Pulmonary artery endothelial cell (primary cell): ENCODE data around the gene GIT2. TPM values are rescaled to one million over a fixed set of nuclear protein-coding genes. Genes with fewer than 3 reads are reported as not detected.
"Not testable (repeated sequence)": the region's sequence is repeated elsewhere in the genome, so short reads cannot be mapped to it uniquely, and the experiment has no call there.

ENCODE experiments used
- DNase-seq: peaks from one replicate; pipeline ENCODE4 v3.0.0-alpha.2; 2011; ENCODE audit warnings: low read depth, low spot score
- total RNA-seq: library from RNA; depleted of rRNA; stranded (reverse); fragments of >200 nt; gene quantifications from 2 replicates; pipeline ENCODE4 v1.2.3, GENCODE V29; 2014

Gene GIT2
- total RNA-seq, 1 donor from 2014 or later = 41.9 TPM

- DNase-seq = no peak
Observed at GRCh38 chr12:109947521-109947920, 48.6 kb downstream of the GIT2 start.

GRCh38 chr12:109946913-109947312 lies 49.3 kb downstream of the GIT2 start:
- no peak for DNase-seq

DNA sequence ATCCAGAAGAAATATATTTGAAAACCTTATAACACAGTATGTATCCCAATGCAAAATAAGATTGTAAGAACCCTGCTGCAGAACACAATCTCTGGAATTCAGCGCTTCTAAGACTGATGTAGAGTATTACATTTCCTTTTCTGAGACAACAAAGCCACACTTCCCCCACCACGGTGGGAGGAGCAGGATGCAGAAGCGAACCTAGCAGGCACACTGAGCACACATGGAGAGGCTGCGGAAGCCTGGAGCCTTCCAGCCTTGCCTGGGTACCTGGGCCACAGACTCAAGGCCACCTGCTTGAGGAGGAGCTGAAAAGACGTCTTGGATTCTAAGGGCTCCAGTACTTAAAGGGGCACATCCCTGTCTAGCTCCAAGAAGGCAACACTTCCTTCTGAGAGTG lies 49.7 kb downstream of the GIT2 start:
- no peak for DNase-seq

- no peak for DNase-seq
Observed at GRCh38 chr12:109944561-109945359, 51.4 kb downstream of the GIT2 start.

GRCh38 chr12:109943811-109944210 lies 52.4 kb downstream of the GIT2 start:
- DNase-seq = no peak

GRCh38 chr12:109940339-109940923 lies 55.7 kb downstream of the GIT2 start:
- no peak for DNase-seq

- no peak for DNase-seq
Observed at GRCh38 chr12:109939504-109939903, 56.7 kb downstream of the GIT2 start.

GRCh38 chr12:109938947-109939346 lies 57.2 kb downstream of the GIT2 start:
- no peak for DNase-seq

- DNase-seq = no peak
Observed at GRCh38 chr12:109937371-109937770, 58.8 kb downstream of the GIT2 start.

DNA sequence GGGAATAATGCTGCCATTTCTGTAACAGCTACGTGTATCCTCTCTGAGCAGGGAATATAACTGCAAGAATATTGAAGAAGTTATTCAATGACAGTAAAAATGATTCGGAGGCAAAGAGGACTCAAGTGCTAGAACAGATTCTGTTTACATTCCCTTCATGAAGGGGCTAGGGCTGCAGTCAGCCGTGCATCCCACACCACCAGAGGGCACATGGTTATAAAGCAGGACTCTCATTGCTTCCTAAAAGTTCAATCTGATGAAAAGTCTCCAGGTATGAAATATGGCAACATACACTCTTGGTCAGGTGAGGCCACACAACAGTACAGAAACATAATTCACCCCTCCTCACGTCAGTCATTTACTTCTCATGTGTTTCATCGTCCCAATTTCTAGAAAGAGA lies 62.1 kb downstream of the GIT2 start:
- DNase-seq = no peak

DNA sequence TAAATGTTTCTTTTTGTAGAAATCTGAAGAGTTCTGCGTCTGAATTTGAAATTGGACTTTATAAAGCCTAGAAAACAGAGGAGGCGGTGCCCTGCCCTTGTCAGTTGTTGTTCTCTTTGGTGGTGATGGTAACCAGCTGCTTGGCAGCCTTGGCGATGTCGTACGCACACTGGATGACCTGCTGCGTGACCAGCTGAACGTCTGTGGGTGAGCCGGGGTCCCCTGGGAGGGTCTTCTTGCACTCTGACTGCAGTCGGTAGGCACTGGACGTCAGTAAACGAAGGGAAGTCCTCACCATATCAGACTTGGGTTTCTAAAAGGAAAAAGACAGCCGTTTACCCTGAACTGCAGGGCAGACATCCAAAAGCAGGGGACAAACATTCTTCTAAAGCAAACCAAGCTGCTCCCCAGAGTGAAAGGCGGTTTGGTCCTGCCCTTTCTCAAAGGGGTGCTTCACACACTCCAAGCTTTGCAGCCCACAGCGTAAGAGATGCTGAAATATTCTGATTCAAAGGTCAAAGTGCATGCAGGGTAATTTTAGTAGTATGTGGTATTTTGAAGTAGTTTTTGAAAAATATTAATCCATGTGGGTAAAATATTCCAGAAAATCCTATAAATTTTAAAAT lies 63.2 kb downstream of the GIT2 start:
- no peak for DNase-seq

GRCh38 chr12:109931143-109931542 lies 65.0 kb downstream of the GIT2 start:
- DNase-seq = no peak

GRCh38 chr12:109930028-109930800 lies 66.0 kb downstream of the GIT2 start:
- no peak for DNase-seq

GRCh38 chr12:109929326-109929725 lies 66.8 kb downstream of the GIT2 start:
- not testable (repeated sequence) for DNase-seq

DNA sequence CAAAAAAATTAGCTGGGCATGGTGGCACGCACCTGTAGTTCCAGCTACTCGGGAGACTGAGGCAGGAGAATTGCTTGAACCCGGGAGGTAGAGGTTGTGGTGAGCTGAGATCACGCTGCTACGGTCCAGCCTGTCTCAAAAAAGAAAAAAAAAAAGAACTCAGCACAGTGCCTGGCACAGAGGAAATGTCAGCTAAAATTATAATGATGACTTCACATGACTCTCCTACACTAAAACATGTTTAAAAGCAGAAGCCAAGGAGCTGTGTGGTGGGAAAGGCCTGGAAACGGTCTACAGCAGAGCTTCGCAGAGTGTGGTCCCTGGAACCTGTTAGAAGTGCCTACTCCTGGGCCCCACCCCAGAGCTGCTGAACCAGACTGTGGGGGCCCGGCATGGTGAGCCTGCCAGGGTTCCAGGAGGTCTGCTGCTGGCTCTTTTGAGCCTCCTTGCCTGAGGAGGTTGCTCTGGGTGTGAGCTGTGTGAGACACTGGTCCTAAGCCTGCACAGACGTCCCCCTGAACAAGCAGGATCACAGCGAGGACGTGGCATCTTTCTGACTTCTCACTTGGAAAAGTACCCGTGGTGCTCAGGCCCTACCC lies 68.0 kb downstream of the GIT2 start:
- DNase-seq = no peak

- DNase-seq = no peak
Observed at GRCh38 chr12:109927622-109928021, 68.5 kb downstream of the GIT2 start.

- no peak for DNase-seq
Observed at GRCh38 chr12:109926488-109927210, 69.5 kb downstream of the GIT2 start.

DNA sequence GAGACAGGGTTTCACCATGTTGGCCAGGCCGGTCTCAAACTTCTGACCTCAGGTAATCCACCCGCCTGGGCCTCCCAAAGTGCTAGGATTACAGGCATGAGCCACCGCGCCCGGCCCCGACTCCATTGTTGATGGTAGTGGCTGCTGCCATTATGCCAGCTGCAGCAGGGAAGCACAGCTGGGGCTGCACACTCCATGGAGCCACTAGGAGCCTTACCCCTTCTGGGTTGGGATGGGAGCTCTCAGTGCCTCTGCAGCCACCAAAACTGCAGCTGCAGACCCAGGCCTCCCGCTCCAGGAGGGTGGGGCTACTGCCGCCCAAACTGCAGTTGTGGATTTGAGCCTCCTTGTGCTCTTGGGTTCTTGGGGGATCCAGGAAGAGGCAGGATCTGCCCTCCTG lies 70.2 kb downstream of the GIT2 start:
- no peak for DNase-seq

- DNase-seq = no peak
Observed at GRCh38 chr12:109925185-109925840, 70.9 kb downstream of the GIT2 start.

GRCh38 chr12:109923481-109924245 lies 72.5 kb downstream of the GIT2 start:
- no peak for DNase-seq
